OCI-LY7 (cell line): ENCODE measurements around the gene SLC35G1. TPM values are rescaled to one million over a fixed set of nuclear protein-coding genes. Genes with fewer than 3 reads are reported as not detected.

ENCODE experiments used
- BruUV-seq: library from RNA; stranded (reverse); fragments of 400-500 nt; replicated peaks from 2 replicates; lab custom pipeline; 2021; lab: Mats Ljungman, UMichigan
- CTCF ChIA-PET: fragments of 300-600 bp; sonication (Branson Sonifier 250); formaldehyde crosslinking; loops from one replicate; lab custom pipeline; 2022; ENCODE audit warnings: antibody characterized with exemption; ENCODE audit not compliant: unreplicated experiment; lab: Charles Lee
- POLR2A ChIA-PET: fragments of 300-600 bp; sonication (Branson Sonifier 250); formaldehyde crosslinking; loops from one replicate; lab custom pipeline; 2022; ENCODE audit warnings: antibody characterized with exemption; lab: Charles Lee
- DNase-seq: peaks from one replicate; pipeline ENCODE4 v3.0.0-alpha.2; 2015; ENCODE audit warnings: low spot score
- H2AFZ ChIP-seq: fragments of 200-600 bp; sonication (generic), shearing (Covaris generic); 2 replicates; pipeline ENCODE4 v1.6.1; 2014; ENCODE audit warnings: mild to moderate bottlenecking, antibody characterized with exemption, low read length, moderate library complexity
- H3K27ac ChIP-seq: fragments of 200-600 bp; sonication (generic); 2 replicates; pipeline ENCODE4 v1.5.1; 2014; ENCODE audit warnings: mixed run types, low read depth, mild to moderate bottlenecking, moderate library complexity, low read length, inconsistent platforms; ENCODE audit not compliant: poor library complexity, severe bottlenecking
- H3K36me3 ChIP-seq: fragments of 200-600 bp; sonication (generic); 2 replicates; pipeline ENCODE4 v1.6.1; 2014; ENCODE audit warnings: mild to moderate bottlenecking, antibody characterized with exemption, low read length, moderate library complexity, mixed read lengths; ENCODE audit not compliant: insufficient read depth
- H3K4me1 ChIP-seq: fragments of 200-600 bp; sonication (generic); 2 replicates; pipeline ENCODE4 v1.5.1; 2014; ENCODE audit warnings: mild to moderate bottlenecking, low read length; ENCODE audit not compliant: insufficient read depth, poor library complexity, severe bottlenecking
- H3K4me2 ChIP-seq: fragments of 200-600 bp; sonication (generic); 2 replicates; pipeline ENCODE4 v1.6.1; 2014; ENCODE audit warnings: mild to moderate bottlenecking, low read length
- H3K4me3 ChIP-seq: fragments of 200-600 bp; sonication (generic); 2 replicates; pipeline ENCODE4 v1.5.1; 2014; ENCODE audit warnings: mild to moderate bottlenecking, low read depth, low read length; ENCODE audit not compliant: poor library complexity, severe bottlenecking
- H3K79me2 ChIP-seq: fragments of 200-600 bp; sonication (generic); 2 replicates; pipeline ENCODE4 v1.6.1; 2016; ENCODE audit warnings: low read depth, mild to moderate bottlenecking, low read length, moderate library complexity, mixed read lengths; ENCODE audit not compliant: insufficient read depth
- H3K9me2 ChIP-seq: fragments of 200-600 bp; sonication (generic); 2 replicates; pipeline ENCODE4 v1.6.1; 2016; ENCODE audit warnings: mild to moderate bottlenecking, low read length, mixed read lengths; ENCODE audit not compliant: insufficient read depth
- H3K9me3 ChIP-seq: fragments of 200-600 bp; sonication (generic); 2 replicates; pipeline ENCODE4 v1.6.1; 2014; ENCODE audit warnings: mild to moderate bottlenecking, mixed run types, low read length, mixed read lengths
- H4K20me1 ChIP-seq: fragments of 200-600 bp; sonication (generic); 2 replicates; pipeline ENCODE4 v1.6.1; 2014; ENCODE audit warnings: mild to moderate bottlenecking, antibody characterized with exemption, low read length, moderate library complexity, mixed read lengths; ENCODE audit not compliant: insufficient read depth
- CTCF ChIP-seq: fragments of 200-600 bp; sonication (generic); conservative IDR thresholded peaks from 2 replicates; pipeline ENCODE4 v1.5.1; 2014; ENCODE audit warnings: mild to moderate bottlenecking, antibody characterized with exemption, low read length, moderate library complexity, mixed read lengths
- EZH2phosphoT487 ChIP-seq: fragments of 200-600 bp; sonication (generic); IDR thresholded peaks from 2 replicates; pipeline ENCODE4 v1.6.1; 2018; ENCODE audit warnings: low read depth, borderline replicate concordance, mild to moderate bottlenecking, mixed run types, antibody characterized with exemption, low read length, moderate library complexity, mixed read lengths
- intact Hi-C: fragments of 100-400 bp; cut with micrococcal nuclease; formaldehyde crosslinking; loops from one replicate; pipeline ENCODE4 v1.10.0; 2022; ENCODE audit not compliant: unreplicated experiment
- total RNA-seq, 2 experiments: library from RNA; depleted of rRNA in 1 of 2; stranded (reverse); fragments of >200 nt in 1 of 2; shearing (Covaris generic) in 1 of 2; gene quantifications; 2 replicates each; pipeline ENCODE4 v1.2.3, GENCODE V29; 2014 to 2022

SLC35G1 gene
- total RNA-seq, 2 experiments from 2014 or later = 5.9 to 6.0 TPM

DNA sequence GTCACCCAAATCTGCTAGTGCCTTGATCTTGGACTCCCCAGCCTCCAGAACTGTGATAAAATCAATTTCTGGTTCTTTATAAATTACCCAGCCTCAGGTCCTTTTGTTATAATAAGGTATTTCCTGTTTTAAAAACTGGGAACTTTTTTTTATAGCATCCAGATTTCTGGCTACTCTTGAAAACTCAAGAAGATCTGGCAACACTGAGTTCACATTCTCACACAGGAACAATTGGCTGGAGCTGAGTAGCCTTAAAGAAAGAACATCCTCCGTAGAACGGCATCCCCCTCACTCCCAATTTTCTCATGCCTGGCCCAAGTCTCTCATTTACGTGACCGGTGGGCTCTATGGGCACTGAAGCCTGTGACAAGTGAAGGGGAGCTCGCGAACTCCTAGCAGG lies 47.1 kb downstream of the SLC35G1 start:
- intact Hi-C loops = no loop called here
- ChIA-PET CTCF (no interaction called here), POLR2A (no interaction called here)
- BruUV-seq = no TSS peak
- H3K4me2 ChIP-seq = no peak overlapping the region
- H3K9me2 ChIP-seq = no peaks in the 10 kb centered on the region
- TF ChIP-seq EZH2phosphoT487 (no peak), CTCF (no peak)
- no peak overlapping the region for H3K27ac ChIP-seq
- no peaks in the 10 kb centered on the region for H3K4me1 ChIP-seq
- no peak overlapping the region for H2AFZ ChIP-seq
- H3K79me2 ChIP-seq = no peaks in the 10 kb centered on the region
- no peaks in the 10 kb centered on the region for H4K20me1 ChIP-seq
- DNase-seq = no peak
- no peaks in the 10 kb centered on the region for H3K36me3 ChIP-seq
- H3K4me3 ChIP-seq = no peak overlapping the region
- H3K9me3 ChIP-seq = no peaks in the 10 kb centered on the region

- CTCF ChIA-PET = no interaction called here
These were observed 47.8 kb downstream of the SLC35G1 start for GRCh38 chr10:93941606-93942005.

More at GRCh38 chr10:93941606-93942005, 47.8 kb downstream of the SLC35G1 start:
- Histone ChIP-seq H3K4me1 (no peaks in the 10 kb centered on the region), H4K20me1 (no peaks in the 10 kb centered on the region), H2AFZ (no peak overlapping the region), H3K36me3 (no peaks in the 10 kb centered on the region), H3K9me3 (no peaks in the 10 kb centered on the region), H3K27ac (no peak overlapping the region), H3K4me3 (no peak overlapping the region), H3K4me2 (no peak overlapping the region), H3K9me2 (no peaks in the 10 kb centered on the region), H3K79me2 (no peaks in the 10 kb centered on the region)
- BruUV-seq = no TSS peak
- TF ChIP-seq CTCF (no peak), EZH2phosphoT487 (no peak)
- DNase-seq = no peak
- POLR2A ChIA-PET = no interaction called here
- intact Hi-C loops = no loop called here
